ENCODE data around the gene CEBPB. TPM values are rescaled to one million over a fixed set of nuclear protein-coding genes. Genes with fewer than 3 reads are reported as not detected.

The CEBPB gene
- total RNA-seq, 1 donor from 2014 or later: 19.6 TPM

GRCh38 chr20:50226093-50226974 is 35.7 kb downstream of the CEBPB start:
- Mint-ChIP-seq H3K27ac (no peak overlapping the region), H3K4me3 (ENCODE audit: low read depth) (no peak overlapping the region), H3K36me3 (ENCODE audit: insufficient read depth) (no peaks in the 10 kb centered on the region), H3K27me3 (peaks cover 6% of the 10 kb centered on the region), H3K9me3 (ENCODE audit: low read depth) (no peaks in the 10 kb centered on the region), H3K4me1 (ENCODE audit: low read depth) (no peaks in the 10 kb centered on the region)
- no peak for TF ChIP-seq CTCF (IDR thresholded peaks at IDR 0.05; ENCODE audit: unreplicated experiment)
- no peak for DNase-seq (ENCODE audit: low spot score, unreplicated experiment)

GRCh38 chr20:50227506-50227905 is 36.9 kb downstream of the CEBPB start:
- Mint-ChIP-seq H3K4me1 (ENCODE audit: low read depth) (no peaks in the 10 kb centered on the region), H3K36me3 (ENCODE audit: insufficient read depth) (no peaks in the 10 kb centered on the region), H3K9me3 (ENCODE audit: low read depth) (no peaks in the 10 kb centered on the region), H3K4me3 (ENCODE audit: low read depth) (no peak overlapping the region), H3K27ac (no peak overlapping the region), H3K27me3 (peaks cover 8% of the 10 kb centered on the region)
- no peak for DNase-seq (ENCODE audit: low spot score, unreplicated experiment)
- TF ChIP-seq CTCF (IDR thresholded peaks at IDR 0.05; ENCODE audit: unreplicated experiment): no peak

GRCh38 chr20:50229156-50229607 is 38.6 kb downstream of the CEBPB start:
- Mint-ChIP-seq H3K27me3 (peaks cover 8% of the 10 kb centered on the region), H3K4me3 (ENCODE audit: low read depth) (no peak overlapping the region), H3K9me3 (ENCODE audit: low read depth) (no peaks in the 10 kb centered on the region), H3K4me1 (ENCODE audit: low read depth) (no peaks in the 10 kb centered on the region), H3K27ac (no peak overlapping the region), H3K36me3 (ENCODE audit: insufficient read depth) (no peaks in the 10 kb centered on the region)
- DNase-seq (ENCODE audit: low spot score, unreplicated experiment): no peak
- TF ChIP-seq CTCF (IDR thresholded peaks at IDR 0.05; ENCODE audit: unreplicated experiment): no peak

- H3K4me1 Mint-ChIP-seq (ENCODE audit: low read depth): peaks cover 3% of the 10 kb centered on the region
- no peak for TF ChIP-seq CTCF (IDR thresholded peaks at IDR 0.05; ENCODE audit: unreplicated experiment)
- H3K27me3 Mint-ChIP-seq: peaks cover 11% of the 10 kb centered on the region
- DNase-seq (ENCODE audit: low spot score, unreplicated experiment): no peak
- H3K36me3 Mint-ChIP-seq (ENCODE audit: insufficient read depth): no peaks in the 10 kb centered on the region
- no peak overlapping the region for H3K27ac Mint-ChIP-seq
- no peak overlapping the region for H3K4me3 Mint-ChIP-seq (ENCODE audit: low read depth)
- no peaks in the 10 kb centered on the region for H3K9me3 Mint-ChIP-seq (ENCODE audit: low read depth)
Observed at GRCh38 chr20:50230184-50230583, 39.6 kb downstream of the CEBPB start.

- Mint-ChIP-seq H3K27me3 (peaks cover 11% of the 10 kb centered on the region), H3K36me3 (ENCODE audit: insufficient read depth) (no peaks in the 10 kb centered on the region), H3K27ac (no peak overlapping the region), H3K9me3 (ENCODE audit: low read depth) (no peaks in the 10 kb centered on the region), H3K4me3 (ENCODE audit: low read depth) (no peak overlapping the region), H3K4me1 (ENCODE audit: low read depth) (peaks cover 3% of the 10 kb centered on the region)
- no peak for TF ChIP-seq CTCF (IDR thresholded peaks at IDR 0.05; ENCODE audit: unreplicated experiment)
- DNase-seq (ENCODE audit: low spot score, unreplicated experiment): no peak
Observed at GRCh38 chr20:50230871-50231560, 40.4 kb downstream of the CEBPB start.
